Spleen (tissue), 11 donors: ENCODE measurements around the gene EML6. TPM values are rescaled to one million over a fixed set of nuclear protein-coding genes. Genes with fewer than 3 reads are reported as not detected.

Experiments used
- DNase-seq: peaks from one replicate; pipeline ENCODE4 v3.0.0-alpha.2; 2020
- H3K27ac ChIP-seq, 8 donors: fragments of 200-600 bp; sonication (generic) in 7 of 8; 1 replicate in 4 of 8; 2 replicates in 4 of 8; pipeline versions ENCODE4 v1.5.0 to v1.8.0; 2016 to 2021; ENCODE audit warnings: inconsistent platforms in 4 of 8, mild to moderate bottlenecking in 4 of 8, moderate library complexity in 1 of 8
- H3K27me3 ChIP-seq, 7 donors: fragments of 200-600 bp; sonication (generic) in 6 of 7; replicated peaks in 1 of 7; 1 replicate in 4 of 7; 2 replicates in 3 of 7; pipeline versions ENCODE4 v1.5.0 to v1.8.0; 2016 to 2021; ENCODE audit warnings: inconsistent platforms in 3 of 7, mild to moderate bottlenecking in 1 of 7
- H3K36me3 ChIP-seq, 6 donors: fragments of 200-600 bp; sonication (generic) in 5 of 6; 1 replicate in 4 of 6; 2 replicates in 2 of 6; pipeline versions ENCODE4 v1.5.0 to v1.8.0; 2016 to 2021; ENCODE audit warnings: inconsistent platforms in 2 of 6
- H3K4me1 ChIP-seq, 6 donors: fragments of 200-600 bp; sonication (generic) in 5 of 6; 1 replicate in 3 of 6; 2 replicates in 3 of 6; pipeline versions ENCODE4 v1.5.0 to v1.8.0; 2016 to 2021; ENCODE audit warnings: inconsistent platforms in 3 of 6
- H3K4me3 ChIP-seq, 8 donors: fragments of 200-600 bp; sonication (generic) in 7 of 8; 1 replicate in 4 of 8; 2 replicates in 4 of 8; pipeline versions ENCODE4 v1.5.0 to v1.8.0; 2016 to 2021; ENCODE audit warnings: inconsistent platforms in 4 of 8, mild to moderate bottlenecking in 4 of 8, moderate library complexity in 2 of 8
- H3K9me3 ChIP-seq, 8 donors: fragments of 200-600 bp; sonication (generic) in 7 of 8; 1 replicate in 4 of 8; 2 replicates in 4 of 8; pipeline versions ENCODE4 v1.5.0 to v1.8.0; 2016 to 2021; ENCODE audit warnings: inconsistent platforms in 4 of 8
- POLR2A ChIP-seq, 3 donors: fragments of 450-650 bp; IDR thresholded peaks; one replicate each; pipeline ENCODE4 v1.5.1; 2017; ENCODE audit warnings: antibody characterized with exemption in 3 of 3, mild to moderate bottlenecking in 1 of 3
- POLR2AphosphoS5 ChIP-seq, 3 donors: sonication (generic); formaldehyde crosslinking; IDR thresholded peaks; one replicate each; pipeline ENCODE4 v1.5.1; 2017; ENCODE audit warnings: antibody characterized with exemption in 3 of 3
- WGBS, 5 donors: extraction: QIAGEN DNeasy Blood & Tissue Kit in 3 of 5; methylation state at CpG; one replicate each; pipeline versions ENCODE4 v1.1.5 to v1.1.7; 2013 to 2018; 5-methylcytosine and 5-hydroxymethylcytosine counted together
- intact Hi-C: fragments of 100-400 bp; cut with DNase I; formaldehyde crosslinking; loops from one replicate; pipeline ENCODE4 v1.15.0; 2023; ENCODE audit warnings: low total_unique reads
- polyA plus RNA-seq, 3 donors: library from polyadenylated mRNA; stranded (reverse); fragments of 200-250 nt; gene quantifications; one replicate each; pipeline ENCODE4 v1.2.1, GENCODE V29; 2013
- total RNA-seq, 7 donors: library from RNA; depleted of rRNA in 3 of 7; stranded (reverse); fragments of >200 nt in 3 of 7; fragmentation: NEBNext Ultra II Directional in 4 of 7; extraction: Animal tissue kit (Norgen Biotek cat#: 25700) in 4 of 7; gene quantifications; one replicate each; pipeline versions ENCODE4 v1.1.0 to v1.2.1, GENCODE V29; 2016 to 2021
- TF ChIP-seq, protein P1 (sequence below), 11 experiments: fragments of 200-600 bp in 7 of 11; fragments of 450-650 bp in 4 of 11; sonication (generic) in 4 of 11; IDR thresholded peaks in 8 of 11; conservative IDR thresholded peaks in 3 of 11; 1 replicate in 7 of 11; 2 replicates in 4 of 11; pipeline versions ENCODE4 v1.4.0 to v1.8.0; 2016 to 2021; ENCODE audit warnings: antibody characterized with exemption in 11 of 11, inconsistent platforms in 4 of 11, mild to moderate bottlenecking in 1 of 11
- donor health status: healthy with polysubstance abuse.
- donor health status: DM: no; HTN: no; CAD: no; lungs with moderate emphysema.
- donor health status: DM: no; HTN: no; CAD: no.
- donor health status: Bipolar disorder and iron deficiency.
- donor health status: healthy.
- donor health status: DM: no; HTN: no; CAD: no.
- donor health status: DM: yes; HTN: yes; CAD: no.

Gene EML6
- total and polyA plus RNA-seq, 10 donors, result 4.7 to 18.2 (median 7.6) TPM

DNA sequence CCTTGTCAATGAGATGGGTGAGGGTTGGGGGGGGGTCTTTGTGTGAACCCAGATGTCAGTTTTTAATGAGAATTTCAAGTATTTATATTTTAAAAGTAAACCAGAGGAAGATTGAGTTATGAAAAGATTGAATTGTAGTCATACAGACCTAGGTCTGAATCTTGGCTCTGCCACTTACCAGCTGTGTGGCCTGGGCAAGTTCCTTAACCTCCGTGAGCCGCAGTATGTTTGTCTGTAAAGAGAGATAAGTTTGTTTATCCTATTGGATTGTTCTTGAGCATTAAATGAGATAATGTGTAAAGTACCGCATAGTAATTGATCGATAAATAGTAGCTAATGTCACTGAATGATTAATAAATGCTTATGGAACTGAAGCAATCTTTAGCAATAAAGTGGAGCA, 63.8 kb downstream of the EML6 start:
- Histone ChIP-seq H3K9me3 (no peaks in the 10 kb centered on the region), H3K36me3 (no peaks in the 10 kb centered on the region), H3K27ac (no peak overlapping the region), H3K27me3 (no peaks in the 10 kb centered on the region), H3K4me3 (no peak overlapping the region), H3K4me1 (no peaks in the 10 kb centered on the region)
- no peak for DNase-seq
- TF ChIP-seq, protein P1, sequence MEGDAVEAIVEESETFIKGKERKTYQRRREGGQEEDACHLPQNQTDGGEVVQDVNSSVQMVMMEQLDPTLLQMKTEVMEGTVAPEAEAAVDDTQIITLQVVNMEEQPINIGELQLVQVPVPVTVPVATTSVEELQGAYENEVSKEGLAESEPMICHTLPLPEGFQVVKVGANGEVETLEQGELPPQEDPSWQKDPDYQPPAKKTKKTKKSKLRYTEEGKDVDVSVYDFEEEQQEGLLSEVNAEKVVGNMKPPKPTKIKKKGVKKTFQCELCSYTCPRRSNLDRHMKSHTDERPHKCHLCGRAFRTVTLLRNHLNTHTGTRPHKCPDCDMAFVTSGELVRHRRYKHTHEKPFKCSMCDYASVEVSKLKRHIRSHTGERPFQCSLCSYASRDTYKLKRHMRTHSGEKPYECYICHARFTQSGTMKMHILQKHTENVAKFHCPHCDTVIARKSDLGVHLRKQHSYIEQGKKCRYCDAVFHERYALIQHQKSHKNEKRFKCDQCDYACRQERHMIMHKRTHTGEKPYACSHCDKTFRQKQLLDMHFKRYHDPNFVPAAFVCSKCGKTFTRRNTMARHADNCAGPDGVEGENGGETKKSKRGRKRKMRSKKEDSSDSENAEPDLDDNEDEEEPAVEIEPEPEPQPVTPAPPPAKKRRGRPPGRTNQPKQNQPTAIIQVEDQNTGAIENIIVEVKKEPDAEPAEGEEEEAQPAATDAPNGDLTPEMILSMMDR (IDR thresholded peaks at IDR 0.05 in 8 of 11, conservative IDR thresholded peaks at IDR 0.05 in 3 of 11), result no peak
- no peak for TF ChIP-seq POLR2A (IDR thresholded peaks at IDR 0.05)
- no peak for TF ChIP-seq POLR2AphosphoS5 (IDR thresholded peaks at IDR 0.05)
- 74 to 98% (median 94%) methylated on average over 4 of the region's 4 CpGs for WGBS, 5 donors
- intact Hi-C loops, result no loop called here

DNA sequence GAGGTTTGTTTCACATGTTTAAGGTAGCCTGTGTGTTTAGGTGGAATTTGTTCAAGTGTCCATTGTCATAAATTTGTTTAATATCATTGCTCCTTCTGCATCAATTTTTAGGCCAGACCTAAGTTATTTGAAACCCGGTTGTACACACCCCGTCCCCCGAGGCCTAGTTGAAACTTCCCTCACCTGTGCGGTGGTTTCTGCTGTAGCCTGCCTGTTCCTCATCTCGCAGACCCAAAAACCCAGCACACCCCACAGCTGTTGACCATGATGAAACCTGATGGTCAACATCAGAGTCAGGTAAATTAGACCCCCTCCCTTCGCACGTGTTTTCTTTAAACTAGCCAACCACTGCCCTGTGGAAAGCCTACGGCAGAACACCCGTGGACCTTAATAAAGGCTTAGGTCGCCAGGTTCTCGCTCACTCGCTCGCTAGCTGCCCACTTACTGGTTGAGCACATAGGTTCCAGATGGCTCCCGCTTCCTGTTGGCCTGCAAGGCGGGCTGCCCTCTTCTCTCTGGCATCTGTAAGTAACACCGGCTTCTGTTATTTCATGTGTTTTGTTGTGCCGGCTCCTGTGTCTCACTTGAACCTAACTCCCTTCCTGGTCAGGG, 64.4 kb downstream of the EML6 start:
- TF ChIP-seq POLR2AphosphoS5 (IDR thresholded peaks at IDR 0.05), result no peak
- TF ChIP-seq, protein P1 (IDR thresholded peaks at IDR 0.05 in 8 of 11, conservative IDR thresholded peaks at IDR 0.05 in 3 of 11), result no peak
- TF ChIP-seq POLR2A (IDR thresholded peaks at IDR 0.05), result no peak
- no peak overlapping the region for H3K4me3 ChIP-seq
- WGBS, 5 donors, result 83 to 88% (median 84%) methylated on average over 17 of the region's 17 CpGs
- H3K4me1 ChIP-seq, result no peaks in the 10 kb centered on the region
- no peaks in the 10 kb centered on the region for H3K9me3 ChIP-seq
- H3K27ac ChIP-seq, result no peak overlapping the region
- intact Hi-C loops, result no loop called here
- no peaks in the 10 kb centered on the region for H3K27me3 ChIP-seq
- H3K36me3 ChIP-seq, result no peaks in the 10 kb centered on the region
- DNase-seq, result no peak

DNA sequence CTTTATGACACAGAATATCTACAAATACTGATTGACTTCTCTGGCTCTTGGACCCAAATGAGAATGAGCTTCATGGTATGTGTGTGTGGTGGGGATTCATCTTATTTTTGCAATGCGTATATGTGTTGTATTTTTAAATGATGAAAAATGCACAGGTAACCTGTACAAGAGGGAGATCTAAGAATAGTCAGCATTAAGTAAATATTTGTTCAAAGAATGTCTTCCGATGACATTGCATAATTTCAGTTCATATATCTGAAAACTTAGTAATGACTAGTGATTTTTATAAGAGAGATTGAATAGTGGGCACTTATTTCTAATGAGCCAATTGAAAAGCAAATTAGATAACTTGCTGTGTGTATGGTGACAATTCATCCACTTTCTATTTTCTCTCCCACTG, 66.4 kb downstream of the EML6 start:
- no peak for TF ChIP-seq POLR2AphosphoS5 (IDR thresholded peaks at IDR 0.05)
- TF ChIP-seq POLR2A (IDR thresholded peaks at IDR 0.05), result no peak
- TF ChIP-seq, protein P1 (IDR thresholded peaks at IDR 0.05 in 8 of 11, conservative IDR thresholded peaks at IDR 0.05 in 3 of 11), result no peak
- H3K27me3 ChIP-seq, result no peaks in the 10 kb centered on the region
- H3K36me3 ChIP-seq, result no peaks in the 10 kb centered on the region
- no peak overlapping the region for H3K27ac ChIP-seq
- intact Hi-C loops, result no loop called here
- DNase-seq, result no peak
- H3K4me3 ChIP-seq, result no peak overlapping the region
- WGBS, 5 donors, result 92 to 100% (median 95%) methylated on average over 2 of the region's 2 CpGs
- no peaks in the 10 kb centered on the region for H3K4me1 ChIP-seq
- no peaks in the 10 kb centered on the region for H3K9me3 ChIP-seq

DNA sequence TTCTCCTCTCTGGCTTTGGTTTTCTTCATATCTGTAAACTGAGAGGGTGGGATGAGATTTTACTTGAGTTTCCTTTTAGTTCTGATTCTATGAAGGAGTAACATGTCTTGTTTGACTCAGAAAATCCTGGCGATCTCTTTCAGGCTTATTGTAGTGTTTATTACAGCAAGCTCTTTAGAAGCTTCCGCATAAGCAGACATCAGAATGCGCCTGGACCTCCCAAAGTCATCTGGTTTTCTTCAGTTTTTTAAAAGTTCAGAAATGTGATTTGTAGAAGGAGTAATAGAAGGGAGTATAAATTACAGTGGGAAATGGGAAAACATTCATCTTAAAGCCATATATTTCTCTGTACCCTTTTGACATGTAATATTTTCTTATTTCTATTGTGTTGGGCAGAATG, 68.4 kb downstream of the EML6 start:
- Histone ChIP-seq H3K36me3 (no peaks in the 10 kb centered on the region), H3K27ac (no peak overlapping the region), H3K4me3 (no peak overlapping the region), H3K4me1 (no peaks in the 10 kb centered on the region), H3K27me3 (no peaks in the 10 kb centered on the region), H3K9me3 (no peaks in the 10 kb centered on the region)
- 82 to 95% (median 87%) methylated on average over 3 of the region's 3 CpGs for WGBS, 5 donors
- no peak for DNase-seq
- intact Hi-C loops, result no loop called here
- TF ChIP-seq, protein P1 (IDR thresholded peaks at IDR 0.05 in 8 of 11, conservative IDR thresholded peaks at IDR 0.05 in 3 of 11), result no peak
- TF ChIP-seq POLR2A (IDR thresholded peaks at IDR 0.05) (no peak), POLR2AphosphoS5 (IDR thresholded peaks at IDR 0.05) (no peak)
